ENCODE results near the gene USP44.
A peak's percentile ranks its signal among the peaks of the same experiment; 100 is the strongest.

USP44 gene

GRCh38 chr12:95548056-95548538, 3.2 kb downstream of the USP44 start:
- peak; percentile 19 for DNase-seq

DNA sequence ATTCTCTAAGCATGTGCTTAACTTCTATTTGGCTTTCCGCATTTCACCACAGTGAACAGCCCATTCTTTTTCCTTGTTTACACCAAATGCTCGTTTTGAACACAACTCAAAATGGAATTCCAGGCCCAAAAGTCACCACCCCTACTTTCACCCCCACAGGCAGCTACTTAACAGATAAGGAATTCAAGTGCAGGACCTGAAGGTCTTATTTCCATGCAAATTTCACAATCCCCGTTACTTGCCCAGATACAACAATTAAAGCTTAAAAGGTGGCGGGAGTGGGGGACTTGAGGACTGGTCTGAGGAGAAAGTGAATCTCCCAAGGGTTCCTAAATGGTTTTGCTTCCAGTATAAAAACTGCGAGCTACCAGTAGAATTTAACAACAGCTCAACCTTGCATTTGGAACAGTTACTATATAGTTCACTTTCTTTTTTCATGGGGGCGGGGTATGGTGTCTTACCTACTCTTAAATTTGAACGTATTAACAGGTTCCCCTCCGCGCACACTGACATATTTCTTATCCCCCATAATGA, 3.7 kb downstream of the USP44 start:
- DNase-seq: no peak

- no peak for DNase-seq
Observed at GRCh38 chr12:95546491-95546813, 4.8 kb downstream of the USP44 start.

GRCh38 chr12:95545731-95546490, 5.4 kb downstream of the USP44 start:
- DNase-seq: no peak

- no peak for DNase-seq
Observed at GRCh38 chr12:95545303-95545702, 6.0 kb downstream of the USP44 start.

DNA sequence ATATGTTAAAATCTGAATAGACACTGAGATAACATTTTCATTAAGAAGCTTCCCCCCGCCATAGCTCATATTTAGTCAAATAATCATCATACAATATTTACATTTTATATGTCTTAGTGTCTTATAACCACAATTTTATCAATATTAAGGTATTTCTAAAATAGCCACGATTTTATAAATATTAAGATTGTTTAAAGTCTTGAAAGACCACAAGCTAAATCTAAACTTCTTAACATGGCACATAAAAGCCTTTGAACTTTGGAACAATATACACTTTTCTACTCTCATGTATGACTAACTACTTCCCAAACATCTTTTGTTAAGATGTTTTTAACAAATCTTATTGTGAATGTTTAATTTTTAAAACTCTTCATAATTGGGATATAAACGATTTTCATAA, 6.5 kb downstream of the USP44 start:
- no peak for DNase-seq

- DNase-seq: no peak
Observed at GRCh38 chr12:95543305-95543704, 8.0 kb downstream of the USP44 start.

GRCh38 chr12:95541436-95541835, 9.8 kb downstream of the USP44 start:
- no peak for DNase-seq

- no peak for DNase-seq
Observed at GRCh38 chr12:95538656-95539055, 12.6 kb downstream of the USP44 start.

- no peak for DNase-seq
Observed at GRCh38 chr12:95538006-95538405, 13.3 kb downstream of the USP44 start.

DNA sequence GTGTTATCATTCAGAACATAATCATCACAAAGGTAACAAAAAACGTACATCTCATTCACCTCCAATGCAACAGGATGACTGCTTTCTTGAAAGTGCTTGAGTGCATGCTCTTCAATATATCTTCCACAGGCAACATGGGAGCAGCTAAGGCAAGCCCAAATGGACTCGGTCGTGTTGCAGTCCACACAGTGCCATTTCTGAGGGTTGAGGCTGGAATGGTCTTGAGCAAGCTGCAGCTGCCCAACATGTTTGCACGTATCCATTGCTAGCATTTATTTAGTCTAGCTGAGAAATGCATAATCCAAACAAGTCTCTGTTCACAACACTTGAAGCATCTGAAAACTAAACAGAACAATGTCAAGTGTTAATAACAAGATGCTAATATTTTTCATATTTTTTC, 17.3 kb downstream of the USP44 start:
- DNase-seq: no peak

- no peak for DNase-seq
Observed at GRCh38 chr12:95532851-95533250, 18.4 kb downstream of the USP44 start.

- DNase-seq: no peak
Observed at GRCh38 chr12:95529693-95530225, 21.5 kb downstream of the USP44 start.

DNA sequence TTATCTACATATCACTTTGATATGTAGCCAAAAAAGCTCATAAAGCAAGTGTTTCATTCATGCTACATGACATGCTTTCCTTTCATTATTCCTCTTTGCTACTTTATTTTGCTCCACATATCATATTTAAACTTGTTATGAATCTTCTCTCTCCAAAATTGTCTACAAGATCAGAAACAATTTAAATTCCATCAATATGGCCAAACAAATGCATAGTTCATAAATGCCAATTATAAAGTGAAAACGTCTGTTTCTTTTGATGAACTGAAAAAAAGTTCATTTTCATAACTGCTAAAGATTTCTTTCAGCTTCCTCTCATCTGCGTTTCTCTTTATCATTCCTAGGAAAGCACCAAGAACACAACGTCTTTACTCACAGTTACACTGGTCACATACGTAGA, 22.8 kb downstream of the USP44 start:
- DNase-seq: no peak

GRCh38 chr12:95522692-95523091, 28.6 kb downstream of the USP44 start:
- DNase-seq: no peak

GRCh38 chr12:95520816-95521215, 30.5 kb downstream of the USP44 start:
- no peak for DNase-seq

DNA sequence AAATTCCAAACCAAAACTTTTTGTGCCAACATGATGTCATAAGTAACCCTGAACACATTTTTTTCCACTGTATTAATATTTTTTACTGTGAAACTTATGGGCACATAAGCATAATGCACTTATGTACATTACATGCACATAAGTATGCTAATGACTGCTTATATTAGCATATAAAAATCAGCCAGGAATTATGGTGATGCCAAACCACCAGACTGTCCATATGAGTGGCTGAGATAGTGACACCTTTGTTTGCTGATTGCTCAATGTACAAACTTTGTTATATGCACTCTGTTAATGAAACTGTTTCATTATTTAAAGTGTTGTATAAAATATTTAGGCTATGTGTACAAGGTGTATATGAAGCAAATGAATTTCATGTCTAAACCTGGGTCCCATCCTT, 32.3 kb downstream of the USP44 start:
- no peak for DNase-seq

- no peak for DNase-seq
Observed at GRCh38 chr12:95517246-95517645, 34.0 kb downstream of the USP44 start.

GRCh38 chr12:95516757-95517156, 34.5 kb downstream of the USP44 start:
- DNase-seq: no peak

DNA sequence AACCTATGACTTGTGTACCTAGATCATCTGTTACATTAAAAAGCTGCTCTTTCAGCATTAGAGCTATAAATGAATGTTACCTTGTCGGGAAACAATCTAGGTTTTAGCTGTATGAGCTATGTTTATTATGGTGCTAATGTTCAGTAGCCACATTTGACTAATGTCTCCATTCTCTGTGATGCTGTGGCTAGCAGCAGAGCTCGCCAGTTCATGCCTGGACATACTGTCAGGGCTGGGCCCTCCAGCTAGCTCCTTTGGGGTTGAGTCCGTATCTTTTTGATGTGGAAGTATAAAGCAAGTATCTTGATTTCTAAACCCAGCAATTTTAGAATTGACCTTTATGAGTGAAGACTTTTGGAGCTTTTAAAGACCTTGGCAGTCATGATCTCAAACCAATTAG, 36.1 kb downstream of the USP44 start:
- no peak for DNase-seq

DNA sequence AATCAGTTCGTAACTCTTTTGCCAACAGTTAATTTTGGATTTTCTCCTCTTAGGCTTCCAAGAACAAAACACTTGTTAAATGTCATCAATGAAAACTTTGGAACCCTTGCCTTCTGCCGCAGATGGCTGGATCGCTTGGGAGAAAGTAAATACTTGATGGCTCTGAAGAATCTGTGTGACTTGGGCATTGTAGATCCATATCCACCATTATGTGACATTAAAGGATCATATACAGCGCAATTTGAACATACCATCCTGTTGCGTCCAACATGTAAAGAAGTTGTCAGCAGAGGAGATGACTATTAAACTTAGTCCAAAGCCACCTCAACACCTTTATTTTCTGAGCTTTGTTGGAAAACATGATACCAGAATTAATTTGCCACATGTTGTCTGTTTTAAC, 37.7 kb downstream of the USP44 start:
- DNase-seq: no peak

GRCh38 chr12:95511977-95512376, 39.3 kb downstream of the USP44 start:
- DNase-seq: no peak

DNA sequence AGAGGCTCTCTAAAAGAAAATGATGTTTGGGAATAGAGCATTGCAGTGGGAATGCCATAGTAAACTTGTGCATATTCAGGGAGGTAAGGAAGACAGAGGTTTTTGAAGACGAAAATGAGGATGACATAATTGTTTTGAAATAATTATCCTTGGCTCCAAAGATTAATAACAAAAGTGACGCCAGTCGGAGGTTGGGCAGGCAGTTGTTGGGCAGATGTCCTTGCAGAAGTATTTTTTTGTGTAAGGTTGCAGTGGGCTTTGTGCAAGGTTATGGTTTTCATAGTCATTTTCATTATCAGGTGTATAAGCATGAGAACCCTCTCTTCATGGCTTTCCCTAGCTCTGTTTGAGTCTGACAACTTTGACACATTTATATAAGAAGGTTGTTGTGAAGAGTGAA, 42.0 kb downstream of the USP44 start:
- no peak for DNase-seq

- no peak for DNase-seq
Observed at GRCh38 chr12:95506707-95507523, 44.4 kb downstream of the USP44 start.
